Raji (cell line): ENCODE results near the gene MTMR1.

Source experiments
- POLR2A ChIP-seq: IDR thresholded peaks from 2 replicates; pipeline ENCODE4 v1.6.1; 2011; ENCODE audit warnings: low read depth, low read length, control low read depth; ENCODE audit not compliant: insufficient read depth

Gene MTMR1

GRCh38 chrX:150767045-150767395 is 73.8 kb downstream of the MTMR1 start:
- no peak for TF ChIP-seq POLR2A

- TF ChIP-seq POLR2A: no peak
These were observed 74.4 kb downstream of the MTMR1 start for GRCh38 chrX:150767475-150768131.

GRCh38 chrX:150768132-150768485 is 74.9 kb downstream of the MTMR1 start:
- no peak for TF ChIP-seq POLR2A

- TF ChIP-seq POLR2A: no peak
These were observed 75.5 kb downstream of the MTMR1 start for GRCh38 chrX:150768580-150769190.

GRCh38 chrX:150769408-150769807 is 76.2 kb downstream of the MTMR1 start:
- TF ChIP-seq POLR2A: no peak

- TF ChIP-seq POLR2A: no peak
These were observed 77.4 kb downstream of the MTMR1 start for GRCh38 chrX:150770623-150771022.

- TF ChIP-seq POLR2A: no peak
These were observed 77.9 kb downstream of the MTMR1 start for GRCh38 chrX:150771116-150771515.

GRCh38 chrX:150772150-150772970 is 79.2 kb downstream of the MTMR1 start:
- TF ChIP-seq POLR2A: no peak

GRCh38 chrX:150773117-150773516 is 79.9 kb downstream of the MTMR1 start:
- TF ChIP-seq POLR2A: no peak

- TF ChIP-seq POLR2A: no peak
These were observed 80.4 kb downstream of the MTMR1 start for GRCh38 chrX:150773634-150774033.

GRCh38 chrX:150774798-150775568 is 81.8 kb downstream of the MTMR1 start:
- TF ChIP-seq POLR2A: no peak

- no peak for TF ChIP-seq POLR2A
These were observed 82.6 kb downstream of the MTMR1 start for GRCh38 chrX:150775569-150776350.

- no peak for TF ChIP-seq POLR2A
These were observed 84.3 kb downstream of the MTMR1 start for GRCh38 chrX:150777328-150777992.

- no peak for TF ChIP-seq POLR2A
These were observed 86.2 kb downstream of the MTMR1 start for GRCh38 chrX:150779385-150779784.
